GM12878 (cell line): ENCODE measurements around the gene DNAJC4. TPM values are rescaled to one million over a fixed set of nuclear protein-coding genes. Genes with fewer than 3 reads are reported as not detected.

Experiments used
- ATAC-seq: fragments of 200-7000 bp; cut with Tn5 transposase; 3 replicates; pipeline ENCODE4 v1.9.1; 2020; ENCODE audit warnings: mild to moderate bottlenecking, moderate library complexity
- BruUV-seq: library from RNA; stranded (reverse); fragments of 400-500 nt; replicated peaks from 2 replicates; lab custom pipeline; 2021; lab: Mats Ljungman, UMichigan
- CTCF ChIA-PET: fragments of 300-600 bp; sonication (Branson Sonifier 250); formaldehyde crosslinking; extraction: SDS; loops from one replicate; lab custom pipeline; 2021; ENCODE audit warnings: inconsistent platforms; lab: Yijun Ruan, JAX
- POLR2A ChIA-PET: fragments of 350-600 bp; formaldehyde crosslinking; extraction: SDS; loops from one replicate; lab custom pipeline; 2021; ENCODE audit warnings: inconsistent platforms; lab: Charles Lee
- RAD21 ChIA-PET: fragments of 300-600 bp; sonication (Branson Sonifier 250); formaldehyde crosslinking; loops from one replicate; lab custom pipeline; 2023; ENCODE audit warnings: antibody characterized with exemption; ENCODE audit not compliant: unreplicated experiment; lab: Charles Lee
- SMC1A ChIA-PET: fragments of 300-600 bp; sonication (Branson Sonifier 250); formaldehyde crosslinking; loops from one replicate; lab custom pipeline; 2023; ENCODE audit not compliant: unreplicated experiment, uncharacterized antibody; lab: Charles Lee
- DNase-seq: peaks from one replicate; pipeline ENCODE4 v3.0.0-alpha.2; 2011; ENCODE audit warnings: low read depth, low spot score
- FAIRE-seq: peaks from 3 replicates; lab custom pipeline; 2011; peaks lifted over from hg19 to GRCh38; lab: Jason Lieb, UNC
- H2AFZ ChIP-seq: 2 replicates; pipeline ENCODE4 v1.6.0; 2011; ENCODE audit warnings: low read depth, low read length, control low read depth; ENCODE audit not compliant: control insufficient read depth
- H3K27ac ChIP-seq: 2 replicates; pipeline ENCODE4 v1.5.1; 2011; ENCODE audit warnings: control low read depth; ENCODE audit not compliant: control insufficient read depth, insufficient read depth
- H3K27me3 ChIP-seq, 2 experiments: replicated peaks in 1 of 2; 2 replicates each; pipeline versions ENCODE4 v1.6.0 to v1.6.1; 2011; ENCODE audit warnings: low read length in 1 of 2; ENCODE audit not compliant: control insufficient read depth in 2 of 2, insufficient read depth in 2 of 2
- H3K36me3 ChIP-seq, 2 experiments: 2 replicates each; pipeline ENCODE4 v1.5.1; 2011; ENCODE audit warnings: low read length in 1 of 2; ENCODE audit not compliant: control insufficient read depth in 2 of 2, insufficient read depth in 2 of 2
- H3K4me1 ChIP-seq: 2 replicates; pipeline ENCODE4 v1.6.1; 2011; ENCODE audit warnings: mild to moderate bottlenecking, low read length, moderate library complexity, mixed read lengths; ENCODE audit not compliant: control insufficient read depth, insufficient read depth
- H3K4me2 ChIP-seq: 2 replicates; pipeline ENCODE4 v1.6.0; 2011; ENCODE audit warnings: control low read depth; ENCODE audit not compliant: control insufficient read depth, insufficient read depth
- H3K4me3 ChIP-seq: fragments of 200-600 bp; sonication (generic); 2 replicates; pipeline ENCODE4 v1.5.1; 2016
- H3K79me2 ChIP-seq: 2 replicates; pipeline ENCODE4 v1.6.0; 2011; ENCODE audit warnings: low read length; ENCODE audit not compliant: control insufficient read depth, insufficient read depth
- H3K9ac ChIP-seq: 2 replicates; pipeline ENCODE4 v1.8.0; 2011; ENCODE audit warnings: low read length, control low read depth, mixed read lengths; ENCODE audit not compliant: control insufficient read depth, insufficient read depth
- H3K9me3 ChIP-seq: replicated peaks from 3 replicates; pipeline ENCODE4 v1.5.1; 2011; ENCODE audit warnings: mild to moderate bottlenecking, low read length; ENCODE audit not compliant: control insufficient read depth, insufficient read depth
- H4K20me1 ChIP-seq: 2 replicates; pipeline ENCODE4 v1.6.0; 2011; ENCODE audit not compliant: control insufficient read depth, insufficient read depth
- CBX5 ChIP-seq: sonication (generic); IDR thresholded peaks from 2 replicates; pipeline ENCODE4 v1.6.1; 2016; ENCODE audit warnings: low read depth, moderate library complexity, mild to moderate bottlenecking, inconsistent platforms
- GABPA ChIP-seq: IDR thresholded peaks from 2 replicates; pipeline ENCODE4 v1.6.1; 2014; ENCODE audit warnings: antibody characterized with exemption, low read depth, mild to moderate bottlenecking, inconsistent platforms
- IRF4 ChIP-seq: IDR thresholded peaks from 2 replicates; pipeline ENCODE4 v1.6.1; 2011; ENCODE audit warnings: low read depth, low read length
- KAT2A ChIP-seq: conservative IDR thresholded peaks from 2 replicates; pipeline ENCODE4 v1.6.1; 2011; ENCODE audit warnings: low read depth, low read length; ENCODE audit not compliant: control insufficient read depth
- SIN3A ChIP-seq: IDR thresholded peaks from 2 replicates; pipeline ENCODE4 v1.6.1; 2012; ENCODE audit warnings: low read depth, low read length, improper control_type of control experiment
- SP1 ChIP-seq: IDR thresholded peaks from one replicate; pipeline ENCODE4 v1.6.1; 2011; ENCODE audit warnings: low read depth, low read length
- WGBS: methylation state at CpG from one replicate; pipeline ENCODE4 v1.1.6; 2016; ENCODE audit warnings: low lambda C conversion rate; ENCODE audit not compliant: insufficient replicate concordance, insufficient coverage; ENCODE audit errors: missing lambda C conversion rate; 5-methylcytosine and 5-hydroxymethylcytosine counted together
- in situ Hi-C: fragments of 300-500 bp; cut with MboI; formaldehyde crosslinking; loops from 9 replicates; pipeline ENCODE4 v1.14.3; 2018; ENCODE audit warnings: mixed read lengths
- intact Hi-C: fragments of 100-400 bp; cut with micrococcal nuclease; formaldehyde crosslinking; loops from one replicate; pipeline ENCODE4 v1.14.2; 2022; ENCODE audit not compliant: unreplicated experiment
- polyA plus RNA-seq, 11 experiments: library from polyadenylated mRNA; depleted of rRNA in 4 of 11; unstranded in 6 of 11; stranded (reverse) in 5 of 11; fragments of >200 nt; fragmentation: Nextera tagmentation in 4 of 11; fragmentation: Illumina TruSeq in 1 of 11; extraction: Ambion mirVana in 4 of 11; extraction: Trizol in 1 of 11; gene quantifications; 1 replicate in 1 of 11; 2 replicates in 10 of 11; pipeline versions ENCODE4 v1.2.1 to v1.2.3, GENCODE V29; 2011 to 2016; ENCODE audit warnings: inconsistent platforms in 2 of 11, missing spikeins in 2 of 11, low read depth in 1 of 11
- total RNA-seq, 4 experiments: library from RNA; depleted of rRNA in 3 of 4; stranded (reverse); fragments of >200 nt in 3 of 4; fragmentation: Illumina TruSeq in 1 of 4; extraction: Trizol in 1 of 4; gene quantifications; 2 replicates each; pipeline versions ENCODE4 v1.2.1 to v1.2.3, GENCODE V29; 2013 to 2021
- TF ChIP-seq, protein P1 (sequence below): fragments of 150-350 bp; IDR thresholded peaks from 2 replicates; pipeline ENCODE4 v1.6.1; 2016; ENCODE audit warnings: low read depth, low read length
- TF ChIP-seq, protein P2 (sequence below): fragments of 450-650 bp; formaldehyde crosslinking; IDR thresholded peaks from 2 replicates; pipeline ENCODE4 v1.4.0; 2022; ENCODE audit warnings: mild to moderate bottlenecking, moderate library complexity

The DNAJC4 gene
- total and polyA plus RNA-seq, 10 of the 15 experiments (the other 5 are each of a cell fraction or from before 2014, with no cell fraction given) = 3.7 to 64.9 (median 30.1) TPM

GRCh38 chr11:64216879-64217278 is 13.5 kb upstream of the DNAJC4 start:
- DNase-seq = no peak
- TF ChIP-seq SP1 = no peak
- TF ChIP-seq SIN3A = no peak
- TF ChIP-seq, protein P1, sequence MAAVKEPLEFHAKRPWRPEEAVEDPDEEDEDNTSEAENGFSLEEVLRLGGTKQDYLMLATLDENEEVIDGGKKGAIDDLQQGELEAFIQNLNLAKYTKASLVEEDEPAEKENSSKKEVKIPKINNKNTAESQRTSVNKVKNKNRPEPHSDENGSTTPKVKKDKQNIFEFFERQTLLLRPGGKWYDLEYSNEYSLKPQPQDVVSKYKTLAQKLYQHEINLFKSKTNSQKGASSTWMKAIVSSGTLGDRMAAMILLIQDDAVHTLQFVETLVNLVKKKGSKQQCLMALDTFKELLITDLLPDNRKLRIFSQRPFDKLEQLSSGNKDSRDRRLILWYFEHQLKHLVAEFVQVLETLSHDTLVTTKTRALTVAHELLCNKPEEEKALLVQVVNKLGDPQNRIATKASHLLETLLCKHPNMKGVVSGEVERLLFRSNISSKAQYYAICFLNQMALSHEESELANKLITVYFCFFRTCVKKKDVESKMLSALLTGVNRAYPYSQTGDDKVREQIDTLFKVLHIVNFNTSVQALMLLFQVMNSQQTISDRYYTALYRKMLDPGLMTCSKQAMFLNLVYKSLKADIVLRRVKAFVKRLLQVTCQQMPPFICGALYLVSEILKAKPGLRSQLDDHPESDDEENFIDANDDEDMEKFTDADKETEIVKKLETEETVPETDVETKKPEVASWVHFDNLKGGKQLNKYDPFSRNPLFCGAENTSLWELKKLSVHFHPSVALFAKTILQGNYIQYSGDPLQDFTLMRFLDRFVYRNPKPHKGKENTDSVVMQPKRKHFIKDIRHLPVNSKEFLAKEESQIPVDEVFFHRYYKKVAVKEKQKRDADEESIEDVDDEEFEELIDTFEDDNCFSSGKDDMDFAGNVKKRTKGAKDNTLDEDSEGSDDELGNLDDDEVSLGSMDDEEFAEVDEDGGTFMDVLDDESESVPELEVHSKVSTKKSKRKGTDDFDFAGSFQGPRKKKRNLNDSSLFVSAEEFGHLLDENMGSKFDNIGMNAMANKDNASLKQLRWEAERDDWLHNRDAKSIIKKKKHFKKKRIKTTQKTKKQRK = no peak
- TF ChIP-seq CBX5 = no peak
- TF ChIP-seq IRF4 = no peak
- no peak for TF ChIP-seq GABPA
- TF ChIP-seq KAT2A = no peak
- TF ChIP-seq, protein P2, sequence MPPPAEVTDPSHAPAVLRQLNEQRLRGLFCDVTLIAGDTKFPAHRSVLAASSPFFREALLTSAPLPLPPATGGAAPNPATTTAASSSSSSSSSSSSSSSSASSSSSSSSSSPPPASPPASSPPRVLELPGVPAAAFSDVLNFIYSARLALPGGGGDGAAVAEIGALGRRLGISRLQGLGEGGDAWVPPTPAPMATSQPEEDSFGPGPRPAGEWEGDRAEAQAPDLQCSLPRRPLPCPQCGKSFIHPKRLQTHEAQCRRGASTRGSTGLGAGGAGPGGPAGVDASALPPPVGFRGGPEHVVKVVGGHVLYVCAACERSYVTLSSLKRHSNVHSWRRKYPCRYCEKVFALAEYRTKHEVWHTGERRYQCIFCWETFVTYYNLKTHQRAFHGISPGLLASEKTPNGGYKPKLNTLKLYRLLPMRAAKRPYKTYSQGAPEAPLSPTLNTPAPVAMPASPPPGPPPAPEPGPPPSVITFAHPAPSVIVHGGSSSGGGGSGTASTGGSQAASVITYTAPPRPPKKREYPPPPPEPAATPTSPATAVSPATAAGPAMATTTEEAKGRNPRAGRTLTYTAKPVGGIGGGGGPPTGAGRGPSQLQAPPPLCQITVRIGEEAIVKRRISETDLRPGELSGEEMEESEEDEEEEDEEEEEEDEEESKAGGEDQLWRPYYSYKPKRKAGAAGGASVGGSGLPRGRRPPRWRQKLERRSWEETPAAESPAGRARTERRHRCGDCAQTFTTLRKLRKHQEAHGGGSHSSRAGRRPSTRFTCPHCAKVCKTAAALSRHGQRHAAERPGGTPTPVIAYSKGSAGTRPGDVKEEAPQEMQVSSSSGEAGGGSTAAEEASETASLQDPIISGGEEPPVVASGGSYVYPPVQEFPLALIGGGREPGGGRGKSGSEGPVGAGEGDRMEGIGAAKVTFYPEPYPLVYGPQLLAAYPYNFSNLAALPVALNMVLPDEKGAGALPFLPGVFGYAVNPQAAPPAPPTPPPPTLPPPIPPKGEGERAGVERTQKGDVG = no peak
- no peak overlapping the region for H3K27ac ChIP-seq
- peak; percentile 25; the same call in 1 of the 3 replicates for ATAC-seq
- ChIA-PET SMC1A (interaction anchor here (2.2 kb wide), 1 partner anchor 10 kb away, joined by 7 read pairs; the partner anchor contains the start of gene FERMT3), CTCF (interaction anchor here (1.5 to 4.2 kb wide), 2 partner anchors 9 to 11 kb away, joined by 5 to 14 read pairs; partner anchors contain the start of gene FERMT3), POLR2A (interaction anchor here (0.6 to 3.3 kb wide), 6 partner anchors 10 to 110 kb away, joined by 3 to 21 read pairs (median 5); partner anchors contain the start of genes FERMT3, NUDT22 and TRPT1), RAD21 (interaction anchor here (0.8 to 1.2 kb wide), 2 partner anchors 10 kb away, joined by 3 read pairs; no protein-coding TSS in a partner anchor)
- H3K9ac ChIP-seq = no peak overlapping the region
- no peaks in the 10 kb centered on the region for H3K27me3 ChIP-seq
- in situ Hi-C loops = no loop called here
- no peak overlapping the region for H2AFZ ChIP-seq
- intact Hi-C loops = no loop called here
- no peaks in the 10 kb centered on the region for H3K9me3 ChIP-seq
- no peaks in the 10 kb centered on the region for H4K20me1 ChIP-seq
- no TSS peak for BruUV-seq
- H3K4me3 ChIP-seq = no peak overlapping the region
- H3K36me3 ChIP-seq = peaks cover 21 to 24% of the 10 kb centered on the region in 2 experiments
- no peak for FAIRE-seq
- H3K4me2 ChIP-seq = no peak overlapping the region
- WGBS = 85% methylated on average over 6 of the region's 6 CpGs
- H3K79me2 ChIP-seq = no peaks in the 10 kb centered on the region
- H3K4me1 ChIP-seq = no peaks in the 10 kb centered on the region; the same call in 1 of the 2 replicates
